Stimulated activated CD4-positive, alpha-beta T cell treated with anti-CD3 and anti-CD28 coated beads, Interleukin-2, amount 100 ng/mL, for 48 hours (primary cell): ENCODE results near the gene DAAM2.

Experiments
- DNase-seq, 2 donors: peaks; one replicate each; pipeline ENCODE4 v3.0.0-alpha.2; 2020

DAAM2 gene

GRCh38 chr6:39791850-39792539 lies at the start of gene DAAM2:
Gene DAAM2, plus strand, starts transcription at chr6:39792376. Its CDS starts 63,927 bp downstream, at chr6:39856303.
- DNase-seq, result no peak

- no peak for DNase-seq
Observed at GRCh38 chr6:39746795-39747194, 45.4 kb upstream of the DAAM2 start.

GRCh38 chr6:39752835-39753724 lies 39.1 kb upstream of the DAAM2 start:
- DNase-seq, result no peak

GRCh38 chr6:39753725-39754045 lies 38.5 kb upstream of the DAAM2 start:
- no peak for DNase-seq

GRCh38 chr6:39754514-39755115 lies 37.6 kb upstream of the DAAM2 start:
- DNase-seq, result no peak

- DNase-seq, result no peak
Observed at GRCh38 chr6:39755231-39755630, 36.9 kb upstream of the DAAM2 start.

- no peak for DNase-seq
Observed at GRCh38 chr6:39756582-39756981, 35.6 kb upstream of the DAAM2 start.

GRCh38 chr6:39758905-39759605 lies 33.1 kb upstream of the DAAM2 start:
- no peak for DNase-seq

- DNase-seq, result no peak
Observed at GRCh38 chr6:39760226-39760952, 31.8 kb upstream of the DAAM2 start.

- DNase-seq, result no peak
Observed at GRCh38 chr6:39765508-39766065, 26.6 kb upstream of the DAAM2 start.

- DNase-seq, result no peak
Observed at GRCh38 chr6:39769012-39769411, 23.2 kb upstream of the DAAM2 start.

- no peak for DNase-seq
Observed at GRCh38 chr6:39770446-39770845, 21.7 kb upstream of the DAAM2 start.

- no peak for DNase-seq
Observed at GRCh38 chr6:39772559-39773273, 19.5 kb upstream of the DAAM2 start.

GRCh38 chr6:39773782-39774181 lies 18.4 kb upstream of the DAAM2 start:
- DNase-seq, result no peak

GRCh38 chr6:39776581-39776980 lies 15.6 kb upstream of the DAAM2 start:
- no peak for DNase-seq

GRCh38 chr6:39777218-39777617 lies 15.0 kb upstream of the DAAM2 start:
- no peak for DNase-seq

GRCh38 chr6:39777661-39778060 lies 14.5 kb upstream of the DAAM2 start:
- DNase-seq, result no peak

- no peak for DNase-seq
Observed at GRCh38 chr6:39778581-39779255, 13.5 kb upstream of the DAAM2 start.

- DNase-seq, result no peak
Observed at GRCh38 chr6:39785281-39785680, 6.9 kb upstream of the DAAM2 start.

- DNase-seq, result no peak
Observed at GRCh38 chr6:39786649-39787048, 5.5 kb upstream of the DAAM2 start.

GRCh38 chr6:39787322-39787721 lies 4.9 kb upstream of the DAAM2 start:
- no peak for DNase-seq
